Measurements from ENCODE around the gene MPP2.

MPP2 gene

GRCh38 chr17:43841282-43841681, 66.1 kb downstream of the MPP2 start:
- POLR2A ChIA-PET = interaction anchor here (1.5 kb wide), 1 partner anchor 61 kb away, joined by 3 read pairs; the partner anchor contains the start of gene CFAP97D1
- TF ChIP-seq LEF1 (IDR thresholded peaks at IDR 0.05; ENCODE audit: borderline replicate concordance) = no peak
- TF ChIP-seq ARNT (IDR thresholded peaks at IDR 0.05) = no peak
- no peak for TF ChIP-seq TARDBP (IDR thresholded peaks at IDR 0.05)
- TF ChIP-seq PKNOX1 (IDR thresholded peaks at IDR 0.05) = no peak
- no peak for TF ChIP-seq SP1 (IDR thresholded peaks at IDR 0.05)
- no peak for TF ChIP-seq FOXM1 (IDR thresholded peaks at IDR 0.05; ENCODE audit: borderline replicate concordance)
- CTCF ChIA-PET = interaction anchor here (0.6 to 2.2 kb wide), 8 partner anchors 10 to 147 kb away, joined by 3 to 8 read pairs (median 3); no protein-coding TSS in a partner anchor
- DNase-seq (ENCODE audit: extremely low spot score) = no peak

- CTCF ChIA-PET = interaction anchor here (0.5 to 2.2 kb wide), 11 partner anchors 10 to 275 kb away, joined by 3 to 8 read pairs (median 3); no protein-coding TSS in a partner anchor
- POLR2A ChIA-PET = interaction anchor here (0.9 to 1.5 kb wide), 3 partner anchors 16 to 62 kb away, joined by 3 to 4 read pairs (median 3); partner anchors contain the start of genes CFAP97D1 and DUSP3
- no peak for TF ChIP-seq ZNF384 (IDR thresholded peaks at IDR 0.05)
- DNase-seq (ENCODE audit: extremely low spot score) = peak; percentile 45
These were observed 66.5 kb downstream of the MPP2 start for GRCh38 chr17:43840814-43841213.

- ChIA-PET CTCF (interaction anchor here (0.6 to 2.2 kb wide), 3 partner anchors 9 to 215 kb away, joined by 5 to 8 read pairs (median 7); no protein-coding TSS in a partner anchor), POLR2A (interaction anchor here (1.1 kb wide), 1 partner anchor 15 kb away, joined by 3 read pairs; no protein-coding TSS in a partner anchor)
- DNase-seq (ENCODE audit: extremely low spot score) = no peak
- no peak for TF ChIP-seq FOXA1 (IDR thresholded peaks at IDR 0.05)
- no peak for TF ChIP-seq FOXM1 (IDR thresholded peaks at IDR 0.05; ENCODE audit: borderline replicate concordance)
- no peak for TF ChIP-seq TARDBP (IDR thresholded peaks at IDR 0.05)
These were observed 67.6 kb downstream of the MPP2 start for GRCh38 chr17:43839670-43840108.

GRCh38 chr17:43834106-43834505, 73.2 kb downstream of the MPP2 start:
- CTCF ChIA-PET = no interaction called here
- POLR2A ChIA-PET = interaction anchor here (1.0 kb wide), 1 partner anchor 12 kb away, joined by 3 read pairs; no protein-coding TSS in a partner anchor

GRCh38 chr17:43832976-43833829, 74.1 kb downstream of the MPP2 start, which contains the start of gene MPP3:
Gene MPP3, minus strand, starts transcription at chr17:43833146. Its CDS starts 1,240 bp downstream, at chr17:43831906.
- TF ChIP-seq BHLHE40 (IDR thresholded peaks at IDR 0.05; ENCODE audit: borderline replicate concordance) (no peak), L3MBTL2 (conservative IDR thresholded peaks at IDR 0.05) (peak; percentile 74), SP1 (IDR thresholded peaks at IDR 0.05) (no peak), FOXM1 (IDR thresholded peaks at IDR 0.05; ENCODE audit: borderline replicate concordance) (peak; percentile 23; the same call in 1 of the 2 replicates), ARNT (IDR thresholded peaks at IDR 0.05) (no peak), FOXK2 (IDR thresholded peaks at IDR 0.05) (no peak), ZNF384 (IDR thresholded peaks at IDR 0.05) (no peak), PKNOX1 (IDR thresholded peaks at IDR 0.05) (peak; percentile 54; the same call in 1 of the 2 replicates), FOXA1 (IDR thresholded peaks at IDR 0.05) (no peak), NFRKB (IDR thresholded peaks at IDR 0.05) (no peak), TARDBP (IDR thresholded peaks at IDR 0.05) (no peak), ELF4 (IDR thresholded peaks at IDR 0.05) (no peak), HDGF (IDR thresholded peaks at IDR 0.05; ENCODE audit: borderline replicate concordance) (no peak)
- DNase-seq (ENCODE audit: extremely low spot score) = peak; percentile 91
- CTCF ChIA-PET = no interaction called here
- POLR2A ChIA-PET = interaction anchor here (1.3 to 1.5 kb wide), 2 partner anchors 13 to 33 kb away, joined by 3 to 4 read pairs; no protein-coding TSS in a partner anchor

More at GRCh38 chr17:43834106-43834505, 73.2 kb downstream of the MPP2 start:
- no peak for TF ChIP-seq ELF4 (IDR thresholded peaks at IDR 0.05)
- TF ChIP-seq PKNOX1 (IDR thresholded peaks at IDR 0.05) = no peak
- TF ChIP-seq FOXA1 (IDR thresholded peaks at IDR 0.05) = no peak
- TF ChIP-seq SUZ12 (IDR thresholded peaks at IDR 0.05) = no peak
- TF ChIP-seq FOXK2 (IDR thresholded peaks at IDR 0.05) = no peak
- no peak for TF ChIP-seq ZNF384 (IDR thresholded peaks at IDR 0.05)
- no peak for TF ChIP-seq SP1 (IDR thresholded peaks at IDR 0.05)
- no peak for TF ChIP-seq FOXM1 (IDR thresholded peaks at IDR 0.05; ENCODE audit: borderline replicate concordance)
- no peak for TF ChIP-seq BHLHE40 (IDR thresholded peaks at IDR 0.05; ENCODE audit: borderline replicate concordance)
- no peak for TF ChIP-seq TARDBP (IDR thresholded peaks at IDR 0.05)
- TF ChIP-seq LEF1 (IDR thresholded peaks at IDR 0.05; ENCODE audit: borderline replicate concordance) = no peak
- TF ChIP-seq NFRKB (IDR thresholded peaks at IDR 0.05) = no peak
- no peak for DNase-seq (ENCODE audit: extremely low spot score)

GRCh38 chr17:43832168-43832975, 75.0 kb downstream of the MPP2 start:
- DNase-seq (ENCODE audit: extremely low spot score) = peak; percentile 65
- ChIA-PET POLR2A (interaction anchor here (1.3 to 1.5 kb wide), 2 partner anchors 14 to 33 kb away, joined by 3 to 4 read pairs; no protein-coding TSS in a partner anchor), CTCF (interaction anchor here (0.9 to 2.1 kb wide), 3 partner anchors 8 to 142 kb away, joined by 3 to 8 read pairs (median 3); no protein-coding TSS in a partner anchor)
- TF ChIP-seq LEF1 (IDR thresholded peaks at IDR 0.05; ENCODE audit: borderline replicate concordance) (no peak), L3MBTL2 (conservative IDR thresholded peaks at IDR 0.05) (peak; percentile 36)

Measured in HEK293T (cell line).